Tongue (tissue), 2 donors: Measurements from ENCODE around the gene MRTFA. TPM values are rescaled to one million over a fixed set of nuclear protein-coding genes. Genes with fewer than 3 reads are reported as not detected.
"Not testable (repeated sequence)": the region's sequence is repeated elsewhere in the genome, so short reads cannot be mapped to it uniquely, and the experiment has no call there.

Source experiments
- DNase-seq: peaks from one replicate; pipeline ENCODE4 v3.0.0-alpha.2; 2015
- total RNA-seq: library from RNA; depleted of rRNA; stranded (reverse); fragments of >200 nt; gene quantifications from one replicate; pipeline ENCODE4 v1.2.3, GENCODE V29; 2014

The MRTFA gene
- total RNA-seq, 1 donor from 2014 or later: 38.7 TPM

GRCh38 chr22:40594924-40595323 lies 41.6 kb downstream of the MRTFA start:
- DNase-seq: no peak

GRCh38 chr22:40594346-40594745 lies 42.2 kb downstream of the MRTFA start:
- no peak for DNase-seq

- no peak for DNase-seq
These were observed 42.9 kb downstream of the MRTFA start for GRCh38 chr22:40593460-40594273.

GRCh38 chr22:40592352-40593113 lies 44.0 kb downstream of the MRTFA start:
- no peak for DNase-seq

- DNase-seq: no peak
These were observed 47.8 kb downstream of the MRTFA start for GRCh38 chr22:40588726-40589125.

GRCh38 chr22:40586781-40587180 lies 49.7 kb downstream of the MRTFA start:
- no peak for DNase-seq

- DNase-seq: no peak
These were observed 51.2 kb downstream of the MRTFA start for GRCh38 chr22:40585310-40585751.

- DNase-seq: not testable (repeated sequence)
These were observed 51.8 kb downstream of the MRTFA start for GRCh38 chr22:40584766-40585165.

- DNase-seq: no peak
These were observed 53.3 kb downstream of the MRTFA start for GRCh38 chr22:40583053-40583741.

- no peak for DNase-seq
These were observed 54.5 kb downstream of the MRTFA start for GRCh38 chr22:40582063-40582462.

GRCh38 chr22:40580631-40581030 lies 55.9 kb downstream of the MRTFA start:
- no peak for DNase-seq

- DNase-seq: no peak
These were observed 58.3 kb downstream of the MRTFA start for GRCh38 chr22:40578171-40578570.

- DNase-seq: no peak
These were observed 63.5 kb downstream of the MRTFA start for GRCh38 chr22:40572976-40573375.

- no peak for DNase-seq
These were observed 64.6 kb downstream of the MRTFA start for GRCh38 chr22:40571887-40572286.

- no peak for DNase-seq
These were observed 68.7 kb downstream of the MRTFA start for GRCh38 chr22:40567626-40568328.

- DNase-seq: no peak
These were observed 69.4 kb downstream of the MRTFA start for GRCh38 chr22:40567106-40567505.

GRCh38 chr22:40560994-40561515 lies 75.5 kb downstream of the MRTFA start:
- no peak for DNase-seq

GRCh38 chr22:40560551-40560950 lies 76.0 kb downstream of the MRTFA start:
- DNase-seq: no peak

- no peak for DNase-seq
These were observed 78.5 kb downstream of the MRTFA start for GRCh38 chr22:40557972-40558371.

- DNase-seq: peak; percentile 10
These were observed 79.9 kb downstream of the MRTFA start for GRCh38 chr22:40556641-40557040.

GRCh38 chr22:40554023-40554422 lies 82.5 kb downstream of the MRTFA start:
- not testable (repeated sequence) for DNase-seq

- DNase-seq: no peak
These were observed 83.4 kb downstream of the MRTFA start for GRCh38 chr22:40553014-40553554.
